Astrocyte (in vitro differentiated cells and primary cell): ENCODE results near the gene YIPF6.

Experiments used
- CTCF ChIP-seq: IDR thresholded peaks from 2 replicates; pipeline ENCODE4 v1.5.1; 2011; ENCODE audit warnings: low read depth, mild to moderate bottlenecking, inconsistent platforms, low read length, moderate library complexity; ENCODE audit not compliant: insufficient read depth
- EZH2 ChIP-seq: IDR thresholded peaks from 2 replicates; pipeline ENCODE4 v1.6.1; 2012; ENCODE audit warnings: mild to moderate bottlenecking, low read length, inconsistent platforms; ENCODE audit not compliant: insufficient read depth

DNA sequence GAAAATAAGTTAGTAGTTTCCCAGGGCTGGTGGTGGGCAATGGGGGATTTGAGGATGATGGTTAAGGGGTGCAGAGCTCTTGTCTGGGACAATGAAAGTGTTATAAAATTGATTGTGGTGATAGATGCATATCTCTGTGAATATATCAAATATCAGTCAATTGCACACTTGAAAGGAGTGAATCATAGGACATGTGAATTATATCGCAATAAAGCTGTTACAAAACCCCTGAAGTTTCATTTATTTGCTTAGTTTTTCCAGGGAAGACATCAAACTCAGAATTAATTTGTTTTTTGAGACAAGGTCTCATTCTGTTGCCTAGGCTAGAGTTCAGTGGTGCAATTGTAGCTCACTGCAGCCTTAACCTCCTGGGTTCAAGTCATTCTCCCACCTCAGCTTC is 17.9 kb upstream of the YIPF6 start:
- TF ChIP-seq CTCF (no peak), EZH2 (no peak)
